Measurements from ENCODE around the gene NT5C2. TPM values are rescaled to one million over a fixed set of nuclear protein-coding genes. Genes with fewer than 3 reads are reported as not detected.
"Not testable (repeated sequence)": the region's sequence is repeated elsewhere in the genome, so short reads cannot be mapped to it uniquely, and the experiment has no call there.

The NT5C2 gene
- total RNA-seq, 1 experiment from 2014 or later, result 91.2 TPM

GRCh38 chr10:103141950-103142349, 51.1 kb downstream of the NT5C2 start:
- no peaks in the 10 kb centered on the region; the same call in 1 of the 2 replicates for H3K36me3 ChIP-seq (ENCODE audit: control insufficient read depth, insufficient read depth, low read length)
- H3K4me1 ChIP-seq, result peaks cover 6% of the 10 kb centered on the region; the same call in 1 of the 2 replicates
- no peak for TF ChIP-seq CTCF (IDR thresholded peaks at IDR 0.05; ENCODE audit: insufficient read depth in 1 of 2, low read depth in 1 of 2, low read length in 1 of 2, severe bottlenecking in 1 of 2, unreplicated experiment in 1 of 2)
- Mint-ChIP-seq H3K27me3 (ENCODE audit: insufficient read depth, unreplicated experiment) (no peaks in the 10 kb centered on the region), H3K27ac (ENCODE audit: unreplicated experiment) (no peak overlapping the region), H3K4me1 (ENCODE audit: low read depth, unreplicated experiment) (peaks cover 5% of the 10 kb centered on the region), H3K9me3 (ENCODE audit: unreplicated experiment) (no peaks in the 10 kb centered on the region), H3K36me3 (ENCODE audit: insufficient read depth, unreplicated experiment) (peaks cover 32% of the 10 kb centered on the region), H3K4me3 (ENCODE audit: unreplicated experiment) (no peak overlapping the region)
- H3K9me3 ChIP-seq, result no peaks in the 10 kb centered on the region
- intact Hi-C loops (cut with micrococcal nuclease; ENCODE audit: unreplicated experiment), result no loop called here
- no TSS peak for BruUV-seq (replicated peaks)
- ChIA-PET CTCF (no interaction called here), POLR2A (interaction anchor here (0.6 to 0.7 kb wide), 2 partner anchors 11 to 13 kb away, joined by 3 to 16 read pairs; no protein-coding TSS in a partner anchor)
- no peak overlapping the region for H3K4me3 ChIP-seq (ENCODE audit: low read depth, low read length)
- no peak for DNase-seq
- no peaks in the 10 kb centered on the region for H3K27me3 ChIP-seq (replicated peaks; ENCODE audit: control insufficient read depth, insufficient read depth, low read length)

GRCh38 chr10:103140469-103140868, 52.6 kb downstream of the NT5C2 start:
- H3K9me3 Mint-ChIP-seq (ENCODE audit: unreplicated experiment), result peaks cover 8% of the 10 kb centered on the region
- H3K4me3 ChIP-seq (ENCODE audit: low read depth, low read length), result no peak overlapping the region
- H3K9me3 ChIP-seq, result no peaks in the 10 kb centered on the region
- no peak for TF ChIP-seq CTCF (IDR thresholded peaks at IDR 0.05; ENCODE audit: insufficient read depth in 1 of 2, low read depth in 1 of 2, low read length in 1 of 2, severe bottlenecking in 1 of 2, unreplicated experiment in 1 of 2)
- H3K4me1 ChIP-seq, result peaks cover 6% of the 10 kb centered on the region; the same call in 1 of the 2 replicates
- intact Hi-C loops (cut with micrococcal nuclease; ENCODE audit: unreplicated experiment), result no loop called here
- ChIA-PET POLR2A (no interaction called here), CTCF (interaction anchor here (0.6 kb wide), 1 partner anchor 104 kb away, joined by 4 read pairs; no protein-coding TSS in a partner anchor)
- BruUV-seq (replicated peaks), result no TSS peak
- H3K27ac Mint-ChIP-seq (ENCODE audit: unreplicated experiment), result no peak overlapping the region
- H3K27me3 Mint-ChIP-seq (ENCODE audit: insufficient read depth, unreplicated experiment), result no peaks in the 10 kb centered on the region
- no peak overlapping the region for H3K4me3 Mint-ChIP-seq (ENCODE audit: unreplicated experiment)
- no peaks in the 10 kb centered on the region for H3K27me3 ChIP-seq (replicated peaks; ENCODE audit: control insufficient read depth, insufficient read depth, low read length)
- DNase-seq, result no peak
- H3K36me3 ChIP-seq (ENCODE audit: control insufficient read depth, insufficient read depth, low read length), result no peaks in the 10 kb centered on the region; the same call in 1 of the 2 replicates
- H3K36me3 Mint-ChIP-seq (ENCODE audit: insufficient read depth, unreplicated experiment), result peaks cover 42% of the 10 kb centered on the region
- peaks cover 5% of the 10 kb centered on the region for H3K4me1 Mint-ChIP-seq (ENCODE audit: low read depth, unreplicated experiment)

- DNase-seq, result no peak
- Mint-ChIP-seq H3K27me3 (ENCODE audit: insufficient read depth, unreplicated experiment) (no peaks in the 10 kb centered on the region), H3K27ac (ENCODE audit: unreplicated experiment) (no peak overlapping the region), H3K36me3 (ENCODE audit: insufficient read depth, unreplicated experiment) (peaks cover 49% of the 10 kb centered on the region), H3K4me3 (ENCODE audit: unreplicated experiment) (no peak overlapping the region), H3K4me1 (ENCODE audit: low read depth, unreplicated experiment) (peaks cover 1% of the 10 kb centered on the region), H3K9me3 (ENCODE audit: unreplicated experiment) (peaks cover 14% of the 10 kb centered on the region)
- H3K9me3 ChIP-seq, result peaks cover 6% of the 10 kb centered on the region; the same call in 1 of the 2 replicates
- BruUV-seq (replicated peaks), result no TSS peak
- POLR2A ChIA-PET, result no interaction called here
- intact Hi-C loops (cut with micrococcal nuclease; ENCODE audit: unreplicated experiment), result no loop called here
- peaks cover 6% of the 10 kb centered on the region; the same call in 1 of the 2 replicates for H3K4me1 ChIP-seq
- no peak overlapping the region for H3K4me3 ChIP-seq (ENCODE audit: low read depth, low read length)
- TF ChIP-seq CTCF (IDR thresholded peaks at IDR 0.05; ENCODE audit: insufficient read depth in 1 of 2, low read depth in 1 of 2, low read length in 1 of 2, severe bottlenecking in 1 of 2, unreplicated experiment in 1 of 2), result no peak
- H3K27me3 ChIP-seq (replicated peaks; ENCODE audit: control insufficient read depth, insufficient read depth, low read length), result no peaks in the 10 kb centered on the region
- no peaks in the 10 kb centered on the region; the same call in 1 of the 2 replicates for H3K36me3 ChIP-seq (ENCODE audit: control insufficient read depth, insufficient read depth, low read length)
- CTCF ChIA-PET, result no interaction called here
Observed at GRCh38 chr10:103139803-103140202, 53.3 kb downstream of the NT5C2 start.

GRCh38 chr10:103135168-103135567, 57.9 kb downstream of the NT5C2 start:
- H3K4me1 Mint-ChIP-seq (ENCODE audit: low read depth, unreplicated experiment); H3K27ac Mint-ChIP-seq (ENCODE audit: unreplicated experiment); H3K27me3 Mint-ChIP-seq (ENCODE audit: insufficient read depth, unreplicated experiment); DNase-seq; H3K36me3 ChIP-seq (ENCODE audit: control insufficient read depth, insufficient read depth, low read length); BruUV-seq (replicated peaks); POLR2A ChIA-PET; H3K27me3 ChIP-seq (replicated peaks; ENCODE audit: control insufficient read depth, insufficient read depth, low read length); H3K4me3 Mint-ChIP-seq (ENCODE audit: unreplicated experiment); intact Hi-C loops (cut with micrococcal nuclease; ENCODE audit: unreplicated experiment); H3K4me3 ChIP-seq (ENCODE audit: low read depth, low read length); CTCF ChIA-PET; H3K4me1 ChIP-seq: not testable (repeated sequence)
- H3K9me3 Mint-ChIP-seq (ENCODE audit: unreplicated experiment), result peaks cover 18% of the 10 kb centered on the region
- peaks cover 11% of the 10 kb centered on the region for H3K9me3 ChIP-seq
- H3K36me3 Mint-ChIP-seq (ENCODE audit: insufficient read depth, unreplicated experiment), result peaks cover 76% of the 10 kb centered on the region

Data from Caco-2 (cell line).